PC-9 (cell line): ENCODE results near the gene ISOC1.

ENCODE experiments used
- EZH2 ChIP-seq: fragments of 200-600 bp; sonication (generic); IDR thresholded peaks from 2 replicates; pipeline ENCODE4 v1.8.0; 2017; ENCODE audit warnings: antibody characterized with exemption, low read depth
- TF ChIP-seq, protein P1 (sequence below): fragments of 200-600 bp; sonication (generic); conservative IDR thresholded peaks from 2 replicates; pipeline ENCODE4 v1.6.1; 2017; ENCODE audit warnings: mixed run types, antibody characterized with exemption, mild to moderate bottlenecking, moderate library complexity

- TF ChIP-seq, protein P1, sequence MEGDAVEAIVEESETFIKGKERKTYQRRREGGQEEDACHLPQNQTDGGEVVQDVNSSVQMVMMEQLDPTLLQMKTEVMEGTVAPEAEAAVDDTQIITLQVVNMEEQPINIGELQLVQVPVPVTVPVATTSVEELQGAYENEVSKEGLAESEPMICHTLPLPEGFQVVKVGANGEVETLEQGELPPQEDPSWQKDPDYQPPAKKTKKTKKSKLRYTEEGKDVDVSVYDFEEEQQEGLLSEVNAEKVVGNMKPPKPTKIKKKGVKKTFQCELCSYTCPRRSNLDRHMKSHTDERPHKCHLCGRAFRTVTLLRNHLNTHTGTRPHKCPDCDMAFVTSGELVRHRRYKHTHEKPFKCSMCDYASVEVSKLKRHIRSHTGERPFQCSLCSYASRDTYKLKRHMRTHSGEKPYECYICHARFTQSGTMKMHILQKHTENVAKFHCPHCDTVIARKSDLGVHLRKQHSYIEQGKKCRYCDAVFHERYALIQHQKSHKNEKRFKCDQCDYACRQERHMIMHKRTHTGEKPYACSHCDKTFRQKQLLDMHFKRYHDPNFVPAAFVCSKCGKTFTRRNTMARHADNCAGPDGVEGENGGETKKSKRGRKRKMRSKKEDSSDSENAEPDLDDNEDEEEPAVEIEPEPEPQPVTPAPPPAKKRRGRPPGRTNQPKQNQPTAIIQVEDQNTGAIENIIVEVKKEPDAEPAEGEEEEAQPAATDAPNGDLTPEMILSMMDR = no peak
- no peak for TF ChIP-seq EZH2
These were observed 37.2 kb upstream of the ISOC1 start for GRCh38 chr5:129057329-129057728.
